DOHH2 (cell line): ENCODE measurements around the gene ADARB1.

Source experiments
- H3F3A ChIP-seq: fragments of 200-600 bp; sonication (generic), shearing (Covaris generic); 2 replicates; pipeline ENCODE4 v1.6.0; 2016; ENCODE audit warnings: antibody characterized with exemption, mild to moderate bottlenecking; ENCODE audit not compliant: control insufficient read depth, insufficient read depth
- H3K27ac ChIP-seq: fragments of 200-600 bp; sonication (generic); 2 replicates; pipeline ENCODE4 v1.5.1; 2014; ENCODE audit warnings: low read depth, mild to moderate bottlenecking, low read length, moderate library complexity
- H3K27me3 ChIP-seq: fragments of 200-600 bp; sonication (generic); 2 replicates; pipeline ENCODE4 v1.6.1; 2014; ENCODE audit warnings: mild to moderate bottlenecking, low read length, mixed read lengths; ENCODE audit not compliant: control insufficient read depth
- H3K36me3 ChIP-seq: fragments of 200-600 bp; sonication (generic); 2 replicates; pipeline ENCODE4 v1.6.1; 2014; ENCODE audit warnings: mild to moderate bottlenecking, low read length, moderate library complexity, mixed read lengths; ENCODE audit not compliant: control insufficient read depth
- H3K4me1 ChIP-seq: fragments of 200-600 bp; sonication (generic); 2 replicates; pipeline ENCODE4 v1.6.1; 2014; ENCODE audit warnings: mild to moderate bottlenecking, low read length, mixed read lengths; ENCODE audit not compliant: control insufficient read depth
- H3K4me2 ChIP-seq: fragments of 200-600 bp; sonication (generic); 2 replicates; pipeline ENCODE4 v1.6.0; 2014; ENCODE audit warnings: mild to moderate bottlenecking, low read length, moderate library complexity
- H3K4me3 ChIP-seq: fragments of 200-600 bp; sonication (generic); 2 replicates; pipeline ENCODE4 v1.5.1; 2014; ENCODE audit warnings: mild to moderate bottlenecking, low read length, mixed read lengths
- H3K79me2 ChIP-seq: fragments of 200-600 bp; sonication (generic); 2 replicates; pipeline ENCODE4 v1.6.1; 2014; ENCODE audit warnings: mild to moderate bottlenecking, low read length, mixed read lengths; ENCODE audit not compliant: control insufficient read depth
- H3K9me2 ChIP-seq: fragments of 200-600 bp; sonication (generic); replicated peaks from 2 replicates; pipeline ENCODE4 v1.6.1; 2014; ENCODE audit warnings: mild to moderate bottlenecking, low read length, mixed read lengths; ENCODE audit not compliant: control insufficient read depth
- H3K9me3 ChIP-seq: fragments of 200-600 bp; sonication (generic); 2 replicates; pipeline ENCODE4 v1.6.1; 2014; ENCODE audit warnings: antibody characterized with exemption, low read length, mixed read lengths; ENCODE audit not compliant: control insufficient read depth, insufficient read depth
- H4K20me1 ChIP-seq: fragments of 200-600 bp; sonication (generic); 2 replicates; pipeline ENCODE4 v1.6.0; 2014; ENCODE audit warnings: low read depth, mild to moderate bottlenecking, antibody characterized with exemption, low read length, moderate library complexity; ENCODE audit not compliant: control insufficient read depth, insufficient read depth
- CTCF ChIP-seq: fragments of 200-600 bp; sonication (generic); IDR thresholded peaks from one replicate; pipeline ENCODE4 v1.5.1; 2014; ENCODE audit warnings: antibody characterized with exemption, mild to moderate bottlenecking, low read depth, low read length; ENCODE audit not compliant: poor library complexity, severe bottlenecking
- EZH2phosphoT487 ChIP-seq: fragments of 200-600 bp; sonication (generic); IDR thresholded peaks from 2 replicates; pipeline ENCODE4 v1.6.1; 2017; ENCODE audit warnings: borderline replicate concordance, mild to moderate bottlenecking, antibody characterized with exemption, low read length, moderate library complexity, mixed read lengths

Gene ADARB1

GRCh38 chr21:45034556-45035476 is 39.6 kb upstream of the ADARB1 start:
- peaks cover 6% of the 10 kb centered on the region; the same call in 1 of the 2 replicates for H3K27me3 ChIP-seq
- no peaks in the 10 kb centered on the region for H3K79me2 ChIP-seq
- no peak overlapping the region for H3K4me2 ChIP-seq
- no peaks in the 10 kb centered on the region for H3F3A ChIP-seq
- H3K9me2 ChIP-seq: no peaks in the 10 kb centered on the region
- H3K27ac ChIP-seq: no peak overlapping the region
- TF ChIP-seq CTCF: no peak
- no peak for TF ChIP-seq EZH2phosphoT487
- no peaks in the 10 kb centered on the region for H4K20me1 ChIP-seq
- no peaks in the 10 kb centered on the region for H3K36me3 ChIP-seq
- no peaks in the 10 kb centered on the region for H3K4me1 ChIP-seq
- H3K9me3 ChIP-seq: peaks cover 9% of the 10 kb centered on the region; the same call in 1 of the 2 replicates
- no peak overlapping the region for H3K4me3 ChIP-seq

- Histone ChIP-seq H3K27ac (no peak overlapping the region), H3K4me1 (no peaks in the 10 kb centered on the region)
Observed at GRCh38 chr21:45035477-45035848, 38.9 kb upstream of the ADARB1 start.

GRCh38 chr21:45036630-45037029 is 37.8 kb upstream of the ADARB1 start:
- H3K27ac ChIP-seq: no peak overlapping the region
- H3K4me1 ChIP-seq: no peaks in the 10 kb centered on the region
- no peaks in the 10 kb centered on the region for H3K79me2 ChIP-seq
- no peak overlapping the region for H3K4me2 ChIP-seq
- peaks cover 9% of the 10 kb centered on the region; the same call in 1 of the 2 replicates for H3K9me3 ChIP-seq
- H4K20me1 ChIP-seq: no peaks in the 10 kb centered on the region
- TF ChIP-seq CTCF: no peak
- no peak for TF ChIP-seq EZH2phosphoT487
- no peaks in the 10 kb centered on the region for H3K9me2 ChIP-seq
- no peaks in the 10 kb centered on the region for H3K36me3 ChIP-seq
- H3F3A ChIP-seq: no peaks in the 10 kb centered on the region
- H3K4me3 ChIP-seq: no peak overlapping the region
- no peaks in the 10 kb centered on the region for H3K27me3 ChIP-seq

More at GRCh38 chr21:45035477-45035848, 38.9 kb upstream of the ADARB1 start:
- peaks cover 9% of the 10 kb centered on the region; the same call in 1 of the 2 replicates for H3K9me3 ChIP-seq
- TF ChIP-seq EZH2phosphoT487 (no peak), CTCF (no peak)
- H3F3A ChIP-seq: no peaks in the 10 kb centered on the region
- H4K20me1 ChIP-seq: no peaks in the 10 kb centered on the region
- H3K36me3 ChIP-seq: no peaks in the 10 kb centered on the region
- H3K4me3 ChIP-seq: no peak overlapping the region
- H3K9me2 ChIP-seq: no peaks in the 10 kb centered on the region
- H3K79me2 ChIP-seq: no peaks in the 10 kb centered on the region
- peaks cover 3% of the 10 kb centered on the region; the same call in 1 of the 2 replicates for H3K27me3 ChIP-seq
- no peak overlapping the region for H3K4me2 ChIP-seq
